DOHH2 (cell line): ENCODE results near the gene NEURL1.

Experiments
- CTCF ChIP-seq: fragments of 200-600 bp; sonication (generic); IDR thresholded peaks from one replicate; pipeline ENCODE4 v1.5.1; 2014; ENCODE audit warnings: antibody characterized with exemption, mild to moderate bottlenecking, low read depth, low read length; ENCODE audit not compliant: poor library complexity, severe bottlenecking
- EZH2phosphoT487 ChIP-seq: fragments of 200-600 bp; sonication (generic); IDR thresholded peaks from 2 replicates; pipeline ENCODE4 v1.6.1; 2017; ENCODE audit warnings: borderline replicate concordance, mild to moderate bottlenecking, antibody characterized with exemption, low read length, moderate library complexity, mixed read lengths

GRCh38 chr10:103620352-103620740 lies 126.8 kb downstream of the NEURL1 start:
- no peak for TF ChIP-seq CTCF
- TF ChIP-seq EZH2phosphoT487, result no peak
